Measurements from ENCODE around the gene RAD51B.
"Not testable (repeated sequence)": the region's sequence is repeated elsewhere in the genome, so short reads cannot be mapped to it uniquely, and the experiment has no call there.

RAD51B gene

GRCh38 chr14:68075382-68076029 lies 255.9 kb downstream of the RAD51B start:
- DNase-seq = no peak

DNA sequence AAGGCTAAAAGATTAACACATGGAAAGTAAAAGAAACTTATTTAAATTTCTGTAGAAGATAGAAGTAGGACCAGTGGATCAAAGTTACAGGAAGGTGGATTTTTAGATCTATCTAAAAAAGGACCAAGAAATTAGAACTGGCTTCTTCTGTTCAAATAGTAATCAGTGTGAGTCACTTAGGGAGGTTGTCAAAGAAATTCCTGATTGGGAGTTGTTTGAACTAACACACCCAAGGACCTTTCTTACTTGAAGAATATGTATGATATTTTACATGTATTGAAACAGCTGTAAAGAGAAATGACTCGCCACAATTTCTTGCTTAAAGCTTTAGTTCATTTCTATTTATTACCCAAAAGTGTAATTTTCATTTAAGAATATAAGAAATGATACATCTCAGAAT lies 256.9 kb downstream of the RAD51B start:
- no peak for DNase-seq

- DNase-seq = no peak
Measured at GRCh38 chr14:68079941-68080697, 260.5 kb downstream of the RAD51B start.

DNA sequence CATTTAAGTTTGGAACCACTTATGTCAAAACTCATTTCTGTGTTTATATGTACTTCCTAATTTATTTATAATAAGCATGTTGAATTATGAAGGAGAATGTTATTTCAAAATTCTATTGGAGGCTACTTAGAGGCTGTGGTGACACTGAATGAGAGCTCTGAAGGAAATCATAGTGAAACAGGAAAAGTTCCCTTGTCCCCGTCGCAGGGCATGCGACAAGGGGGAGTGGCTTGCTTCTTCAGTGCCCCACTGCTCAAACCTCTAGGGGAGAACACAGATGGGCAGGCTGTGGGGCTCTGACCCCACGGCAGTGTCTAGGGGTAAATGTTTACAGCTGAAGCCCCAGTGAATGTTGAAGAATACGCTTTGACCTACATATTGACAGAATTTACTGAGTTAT lies 261.9 kb downstream of the RAD51B start:
- no peak for DNase-seq

- no peak for DNase-seq
Measured at GRCh38 chr14:68082698-68083291, 263.2 kb downstream of the RAD51B start.

GRCh38 chr14:68084256-68084655 lies 264.7 kb downstream of the RAD51B start:
- DNase-seq = no peak

GRCh38 chr14:68085742-68086141 lies 266.2 kb downstream of the RAD51B start:
- no peak for DNase-seq

GRCh38 chr14:68088451-68088854 lies 268.9 kb downstream of the RAD51B start:
- no peak for DNase-seq

DNA sequence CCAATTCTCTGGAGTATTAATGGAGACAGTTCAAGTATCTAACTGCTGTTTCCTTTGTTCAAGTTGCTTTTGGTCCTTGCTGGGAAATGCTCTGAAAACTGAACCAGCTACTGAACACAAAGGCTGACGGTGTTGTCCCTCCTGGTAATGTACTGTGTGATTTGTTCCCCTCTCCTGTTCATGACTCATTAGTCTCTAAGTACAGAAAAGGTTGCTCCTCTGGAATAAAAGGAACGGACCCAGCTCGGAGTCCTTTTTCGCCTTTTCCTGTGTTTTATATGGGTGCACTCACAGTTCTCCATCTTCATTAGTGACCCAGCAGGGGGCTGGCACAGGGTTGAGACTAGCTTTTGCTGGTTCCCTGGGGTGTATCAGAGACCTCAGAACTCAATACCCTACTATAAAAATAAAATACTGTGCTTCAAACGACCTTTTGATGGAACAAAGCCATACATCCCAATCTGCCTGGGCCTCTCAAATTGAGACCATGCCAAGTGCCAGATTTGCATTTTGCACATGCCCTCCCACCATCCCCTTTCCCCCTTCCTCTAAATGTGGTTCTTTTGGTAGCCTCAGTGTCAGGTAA lies 269.7 kb downstream of the RAD51B start:
- DNase-seq = no peak

- no peak for DNase-seq
Measured at GRCh38 chr14:68094158-68094557, 274.6 kb downstream of the RAD51B start.

DNA sequence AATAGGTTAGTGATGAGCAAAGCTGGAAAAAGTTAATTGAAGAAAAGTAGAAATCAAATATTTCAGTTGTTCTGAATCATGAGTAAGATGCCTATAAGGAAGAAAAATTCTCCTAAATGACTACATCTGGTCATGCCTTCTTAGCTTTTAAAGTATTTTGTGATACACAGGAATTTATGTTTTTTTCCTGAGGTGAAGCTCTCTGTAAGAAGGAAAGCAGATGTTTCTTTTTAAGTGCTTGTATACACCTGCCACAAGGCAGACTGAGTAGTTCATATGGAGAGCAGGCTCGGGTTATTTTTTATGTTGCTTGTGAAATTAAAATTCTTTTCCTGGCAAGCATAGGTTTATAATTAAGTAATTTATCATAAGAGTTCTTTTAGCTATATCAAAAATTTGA lies 275.2 kb downstream of the RAD51B start:
- DNase-seq = no peak

DNA sequence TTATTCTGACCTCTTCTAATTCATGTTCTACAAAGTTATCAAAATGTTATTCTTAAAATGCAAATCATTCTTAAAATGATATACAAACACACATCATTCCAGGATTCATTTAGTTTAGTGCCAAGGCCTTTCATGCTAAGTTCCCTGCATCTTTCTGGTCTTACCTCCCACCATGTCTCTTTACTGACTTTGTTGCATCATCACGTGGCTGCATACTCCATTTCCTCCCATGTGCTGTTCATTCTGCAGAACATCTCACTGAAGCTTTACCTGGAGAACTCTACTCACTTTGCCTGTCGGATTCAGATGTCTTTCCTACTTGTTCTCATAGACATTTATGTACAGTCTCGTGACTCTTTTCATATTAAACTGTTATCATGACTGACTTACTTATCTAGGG lies 278.1 kb downstream of the RAD51B start:
- DNase-seq = no peak

- no peak for DNase-seq
Measured at GRCh38 chr14:68098834-68099233, 279.3 kb downstream of the RAD51B start.

DNA sequence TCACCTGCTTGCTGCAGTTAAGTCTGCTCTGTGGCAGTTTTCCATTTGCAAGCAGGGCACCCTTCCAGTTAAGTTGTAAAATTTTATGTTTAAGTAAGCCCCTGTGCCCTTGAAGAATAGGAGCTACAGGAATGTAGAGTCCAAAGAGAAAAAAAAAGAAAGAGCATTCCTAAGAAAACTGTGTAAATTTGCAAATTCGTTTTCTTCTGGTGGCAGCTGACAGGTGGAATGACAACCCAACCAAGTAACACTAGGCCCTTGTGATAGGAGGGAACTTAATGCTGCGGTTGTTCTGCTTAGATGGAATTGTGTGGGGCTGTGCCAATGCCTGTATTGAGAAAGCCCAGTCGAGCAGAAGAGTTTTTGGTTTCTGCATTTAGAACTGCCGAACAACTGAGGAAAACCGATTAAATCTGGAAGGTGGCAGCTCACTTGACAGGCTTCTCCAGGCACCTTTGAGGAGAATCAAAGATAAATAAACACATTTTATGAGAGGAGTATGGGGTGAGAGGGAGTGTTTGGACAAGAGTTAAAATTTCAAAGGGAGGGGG lies 280.0 kb downstream of the RAD51B start:
- DNase-seq = peak in 19 of 56 donors; percentile 1 to 60 (median 17)

DNA sequence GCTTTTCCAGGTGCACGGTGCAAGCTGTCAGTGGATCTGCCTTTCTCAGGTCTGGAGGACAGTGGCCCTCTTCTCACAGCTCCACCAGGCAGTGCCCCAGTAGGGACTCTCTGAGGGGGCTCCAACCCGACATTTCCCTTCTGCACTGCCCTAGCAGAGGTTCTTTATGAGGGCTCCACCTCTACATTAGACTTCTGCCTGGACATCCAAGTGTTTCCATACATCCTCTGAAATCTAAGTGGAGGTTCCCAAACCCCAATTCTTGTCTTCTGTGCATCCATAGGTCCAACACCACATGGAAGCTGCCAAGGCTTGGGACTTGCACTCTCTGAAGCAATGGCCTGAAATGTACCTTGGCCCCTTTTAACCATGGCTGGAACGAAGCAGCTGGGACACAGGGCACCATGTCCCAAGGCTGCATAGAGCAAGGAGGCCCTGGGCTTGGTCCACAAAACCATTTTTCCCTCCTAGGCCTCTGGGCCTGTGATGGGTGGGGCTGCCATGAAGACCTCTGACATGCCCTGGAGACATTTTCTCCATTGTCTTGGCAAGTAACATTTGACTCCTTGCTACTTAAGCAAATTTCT lies 282.2 kb downstream of the RAD51B start:
- DNase-seq = not testable (repeated sequence)

DNA sequence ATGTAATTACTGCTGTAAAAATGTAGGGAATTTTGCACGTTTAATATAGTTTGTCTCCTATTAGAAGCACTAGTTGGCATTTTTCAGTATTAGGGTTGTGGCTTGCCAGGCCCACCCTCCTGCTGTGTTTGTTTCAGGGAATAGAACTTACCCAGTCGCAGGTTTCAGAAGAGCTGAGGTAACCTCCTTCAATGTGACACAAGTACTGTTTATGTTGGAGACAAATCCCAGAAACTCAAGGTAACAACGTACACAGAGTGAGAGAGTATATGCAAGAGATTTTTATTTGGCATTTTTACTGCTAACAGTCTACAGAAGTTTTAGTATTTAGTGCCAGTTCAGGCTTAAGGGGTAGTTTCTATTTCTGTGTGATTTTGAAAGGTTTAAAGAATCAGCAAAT lies 284.3 kb downstream of the RAD51B start:
- DNase-seq = no peak

DNA sequence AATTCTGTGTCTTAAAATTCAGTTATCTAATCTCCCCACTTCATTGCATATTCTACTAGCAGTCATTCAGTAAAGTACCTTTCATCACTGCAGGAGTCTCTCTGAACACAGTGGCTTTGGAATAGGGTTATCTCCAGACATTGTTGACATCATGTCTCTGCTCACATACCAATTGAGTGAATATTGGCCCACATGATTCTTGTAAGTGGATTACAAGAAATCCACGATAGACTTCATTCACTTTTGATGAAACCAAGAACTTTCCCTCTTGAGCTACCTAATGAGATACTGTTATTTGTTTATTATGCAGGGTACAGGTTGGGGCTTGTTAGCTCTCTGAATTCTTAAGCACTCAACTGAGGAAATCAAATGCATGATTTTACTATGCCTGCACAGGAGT lies 284.9 kb downstream of the RAD51B start:
- DNase-seq = no peak

GRCh38 chr14:68105816-68106215 lies 286.2 kb downstream of the RAD51B start:
- no peak for DNase-seq

GRCh38 chr14:68106456-68106855 lies 286.9 kb downstream of the RAD51B start:
- no peak for DNase-seq

DNA sequence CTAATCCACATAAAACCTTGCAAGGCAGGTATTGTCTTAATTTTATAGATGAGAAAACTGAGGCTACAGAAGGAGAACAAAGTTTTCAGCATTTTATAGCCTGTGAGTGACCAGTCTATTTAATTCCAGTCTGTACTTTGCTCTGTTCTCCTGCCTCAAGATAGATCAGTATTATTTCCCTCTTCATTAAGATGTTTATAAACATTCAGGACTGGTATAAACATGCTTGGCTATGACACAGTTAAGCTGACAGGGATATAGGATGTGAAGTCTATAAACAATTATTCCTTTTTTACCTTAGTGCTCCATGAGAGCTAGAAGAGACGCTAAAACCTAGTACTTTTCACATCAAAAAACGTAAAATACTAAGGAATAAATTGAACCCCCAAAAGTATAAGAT lies 287.3 kb downstream of the RAD51B start:
- DNase-seq = no peak

DNA sequence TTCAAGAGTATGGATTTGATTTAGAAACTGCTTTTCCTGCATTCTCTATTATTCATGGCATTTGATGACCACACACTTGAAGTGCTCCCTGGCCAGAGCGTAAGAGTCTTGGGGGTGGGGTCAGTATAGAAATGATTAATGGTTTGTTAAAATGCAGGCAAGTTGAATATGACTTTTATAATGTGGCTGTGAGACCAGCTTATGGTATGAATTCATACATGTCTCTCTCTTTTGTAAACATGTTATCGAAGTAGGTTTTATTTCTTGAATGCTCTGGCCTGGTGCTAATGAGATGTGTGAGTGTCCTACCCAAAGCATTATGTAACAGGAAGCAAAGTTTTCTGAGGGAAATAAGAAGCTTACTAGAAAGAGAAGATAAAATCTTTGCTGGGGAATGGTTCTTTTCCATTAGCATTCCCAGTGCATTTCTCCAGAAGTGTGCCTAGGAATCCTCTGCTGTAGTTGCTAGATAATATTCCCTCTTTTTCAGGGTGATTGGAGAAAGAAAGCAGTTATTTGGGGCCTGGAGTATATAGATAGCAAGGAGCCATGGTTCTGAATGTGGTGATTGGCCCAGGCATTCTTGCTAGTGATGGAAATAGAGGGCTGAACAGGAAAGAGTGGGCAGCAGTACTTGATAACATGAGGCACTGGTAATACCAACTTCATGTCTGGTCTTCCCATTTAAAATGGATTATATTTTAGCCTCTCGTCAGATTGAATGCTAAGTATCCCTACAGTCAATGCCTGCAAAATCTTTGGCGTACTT lies 289.7 kb downstream of the RAD51B start:
- no peak for DNase-seq
